Trophoblast cell (in vitro differentiated cells and primary cell): ENCODE results near the gene MRPS10.

Source experiments
- DNase-seq, 2 donors: peaks; one replicate each; pipeline ENCODE4 v3.0.0-alpha.2; 2016
- H2AFZ ChIP-seq: 2 replicates; pipeline ENCODE4 v1.6.1; 2013; ENCODE audit warnings: low read length, moderate library complexity, mild to moderate bottlenecking; ENCODE audit not compliant: insufficient read depth, poor library complexity
- H2AK5ac ChIP-seq: 2 replicates; pipeline ENCODE4 v1.6.1; 2013; ENCODE audit warnings: mild to moderate bottlenecking, low read length
- H2BK120ac ChIP-seq: 2 replicates; pipeline ENCODE4 v1.6.1; 2013; ENCODE audit warnings: low read length, mild to moderate bottlenecking, moderate library complexity; ENCODE audit not compliant: insufficient read depth, poor library complexity
- H2BK12ac ChIP-seq: 2 replicates; pipeline ENCODE4 v1.6.1; 2013; ENCODE audit warnings: mild to moderate bottlenecking, low read length, moderate library complexity
- H2BK5ac ChIP-seq: 2 replicates; pipeline ENCODE4 v1.6.1; 2013; ENCODE audit warnings: low read length, low read depth, moderate library complexity, mild to moderate bottlenecking; ENCODE audit not compliant: poor library complexity
- H3K14ac ChIP-seq: 2 replicates; pipeline ENCODE4 v1.6.1; 2013; ENCODE audit warnings: mild to moderate bottlenecking, low read length
- H3K18ac ChIP-seq: 2 replicates; pipeline ENCODE4 v1.6.1; 2013; ENCODE audit warnings: mild to moderate bottlenecking, low read length
- H3K23ac ChIP-seq: 2 replicates; pipeline ENCODE4 v1.6.1; 2013; ENCODE audit warnings: low read length
- H3K27ac ChIP-seq: 2 replicates; pipeline ENCODE4 v1.5.1; 2013; ENCODE audit warnings: low read depth, mild to moderate bottlenecking, inconsistent platforms, low read length, moderate library complexity
- H3K27me3 ChIP-seq: 2 replicates; pipeline ENCODE4 v1.6.1; 2013; ENCODE audit warnings: inconsistent platforms, mild to moderate bottlenecking, low read length, moderate library complexity; ENCODE audit not compliant: insufficient read depth
- H3K36me3 ChIP-seq, 2 experiments: 1 replicate in 1 of 2; 2 replicates in 1 of 2; pipeline ENCODE4 v1.6.1; 2013; ENCODE audit warnings: low read length in 2 of 2, mild to moderate bottlenecking in 2 of 2, moderate library complexity in 1 of 2; ENCODE audit not compliant: insufficient read depth in 2 of 2, control insufficient read depth in 1 of 2
- H3K4ac ChIP-seq: 2 replicates; pipeline ENCODE4 v1.6.1; 2013; ENCODE audit warnings: low read depth, mild to moderate bottlenecking, low read length, moderate library complexity
- H3K4me1 ChIP-seq, 2 experiments: 1 replicate in 1 of 2; 2 replicates in 1 of 2; pipeline ENCODE4 v1.6.1; 2013; ENCODE audit warnings: low read length in 2 of 2, mild to moderate bottlenecking in 2 of 2, moderate library complexity in 1 of 2; ENCODE audit not compliant: insufficient read depth in 2 of 2, control insufficient read depth in 1 of 2
- H3K4me2 ChIP-seq: 2 replicates; pipeline ENCODE4 v1.6.1; 2013; ENCODE audit warnings: inconsistent platforms, mild to moderate bottlenecking, low read length, moderate library complexity
- H3K4me3 ChIP-seq: 2 replicates; pipeline ENCODE4 v1.5.1; 2013; ENCODE audit warnings: mild to moderate bottlenecking, low read depth, low read length, inconsistent platforms
- H3K79me1 ChIP-seq: one replicate; pipeline ENCODE4 v1.6.1; 2013; ENCODE audit warnings: low read length
- H3K79me2 ChIP-seq: 2 replicates; pipeline ENCODE4 v1.6.1; 2013; ENCODE audit warnings: low read length, mild to moderate bottlenecking; ENCODE audit not compliant: control insufficient read depth, insufficient read depth, poor library complexity
- H3K9ac ChIP-seq: 2 replicates; pipeline ENCODE4 v1.6.1; 2013; ENCODE audit warnings: mild to moderate bottlenecking, low read length
- H3K9me3 ChIP-seq: 2 replicates; pipeline ENCODE4 v1.6.1; 2013; ENCODE audit warnings: low read depth, mild to moderate bottlenecking, control low read depth, inconsistent platforms, low read length; ENCODE audit not compliant: insufficient read depth
- H4K12ac ChIP-seq: 2 replicates; pipeline ENCODE4 v1.6.1; 2013; ENCODE audit warnings: low read depth, mild to moderate bottlenecking, low read length, moderate library complexity
- H4K8ac ChIP-seq: 2 replicates; pipeline ENCODE4 v1.6.1; 2013; ENCODE audit warnings: low read depth, mild to moderate bottlenecking, low read length, moderate library complexity
- H4K91ac ChIP-seq: one replicate; pipeline ENCODE4 v1.6.1; 2013; ENCODE audit warnings: low read depth, mild to moderate bottlenecking, low read length, moderate library complexity
- WGBS: extraction: QIAGEN DNeasy Blood & Tissue Kit; methylation state at CpG from one replicate; pipeline ENCODE4 v1.1.7; 2013; ENCODE audit warnings: missing lambda C conversion rate; ENCODE audit not compliant: insufficient read length, insufficient coverage; ENCODE audit errors: extremely low coverage; 5-methylcytosine and 5-hydroxymethylcytosine counted together

Gene MRPS10

DNA sequence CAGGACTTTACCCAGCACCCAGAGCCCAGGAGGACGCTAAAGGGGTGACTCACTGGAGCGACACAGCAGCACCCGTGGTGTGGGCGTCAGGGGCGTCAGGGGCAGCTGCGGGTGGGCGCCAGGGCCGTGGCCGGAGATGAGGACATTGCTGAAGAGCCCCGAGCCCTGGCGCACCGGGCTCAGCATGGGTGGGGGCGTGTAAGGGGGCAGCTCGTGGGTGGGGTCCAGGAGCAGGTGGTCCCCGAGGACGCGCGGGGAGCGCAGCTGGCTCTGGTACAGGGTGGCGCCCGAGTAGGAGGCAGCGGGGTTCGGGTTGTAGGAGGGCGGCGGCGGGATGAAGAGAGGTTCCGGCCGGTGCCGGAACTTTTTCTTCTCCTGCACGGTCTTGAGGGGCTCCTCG, 41.6 kb upstream of the MRPS10 start:
- Histone ChIP-seq H3K79me1 (no peaks in the 10 kb centered on the region), H4K8ac (no peak overlapping the region), H3K14ac (no peak overlapping the region), H2BK5ac (no peak overlapping the region), H3K23ac (no peak overlapping the region), H3K36me3 (peaks cover 2 to 5% of the 10 kb centered on the region in 2 experiments), H2BK120ac (no peak overlapping the region), H2AFZ (no peak overlapping the region), H3K4me1 (no peaks in the 10 kb centered on the region), H3K4ac (no peak overlapping the region), H3K4me3 (no peak overlapping the region), H3K79me2 (no peaks in the 10 kb centered on the region), H3K27ac (no peak overlapping the region), H3K4me2 (no peak overlapping the region), H4K91ac (no peak overlapping the region), H3K9ac (no peak overlapping the region), H2AK5ac (no peak overlapping the region), H3K18ac (no peak overlapping the region), H4K12ac (no peak overlapping the region), H2BK12ac (no peak overlapping the region), H3K27me3 (no peaks in the 10 kb centered on the region), H3K9me3 (no peaks in the 10 kb centered on the region)
- no peak for DNase-seq
- WGBS = no CpG with 5 or more reads among the region's 31 CpGs

DNA sequence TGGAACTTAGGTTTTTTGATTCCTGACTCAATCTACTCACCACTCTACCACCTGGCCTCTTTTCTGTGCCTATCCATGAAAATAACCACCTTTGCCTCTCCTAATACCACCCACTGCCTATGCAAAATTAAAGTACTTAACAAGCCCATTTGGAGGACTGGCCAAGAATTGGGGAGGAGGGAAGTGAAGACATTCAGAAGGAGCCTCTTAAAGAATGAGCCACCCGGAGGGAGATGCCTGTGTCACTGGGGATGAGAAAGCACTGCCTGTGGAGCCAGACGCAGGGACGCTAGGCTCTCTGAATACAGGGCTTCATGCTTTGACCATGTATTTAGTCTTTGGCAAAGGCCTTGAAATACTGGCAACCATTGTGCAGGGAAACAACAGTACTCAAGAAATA, 40.0 kb upstream of the MRPS10 start:
- H3K9ac ChIP-seq = no peak overlapping the region
- WGBS = no CpG with 5 or more reads among the region's 3 CpGs
- no peaks in the 10 kb centered on the region for H3K27me3 ChIP-seq
- no peak overlapping the region for H4K12ac ChIP-seq
- H3K4me1 ChIP-seq = no peaks in the 10 kb centered on the region
- H3K4me3 ChIP-seq = no peak overlapping the region
- no peak overlapping the region for H4K91ac ChIP-seq
- no peak overlapping the region for H3K14ac ChIP-seq
- H3K4ac ChIP-seq = no peak overlapping the region
- no peak overlapping the region for H2AK5ac ChIP-seq
- H3K79me2 ChIP-seq = no peaks in the 10 kb centered on the region
- H3K36me3 ChIP-seq = peaks cover 2 to 5% of the 10 kb centered on the region in 2 experiments
- no peak overlapping the region for H3K27ac ChIP-seq
- no peak overlapping the region for H2BK5ac ChIP-seq
- H3K4me2 ChIP-seq = no peak overlapping the region
- H2AFZ ChIP-seq = no peak overlapping the region
- no peak overlapping the region for H2BK120ac ChIP-seq
- DNase-seq = no peak
- no peak overlapping the region for H3K18ac ChIP-seq
- no peak overlapping the region for H2BK12ac ChIP-seq
- H4K8ac ChIP-seq = no peak overlapping the region
- H3K23ac ChIP-seq = no peak overlapping the region
- no peaks in the 10 kb centered on the region for H3K9me3 ChIP-seq
- H3K79me1 ChIP-seq = no peaks in the 10 kb centered on the region

- Histone ChIP-seq H2BK120ac (no peak overlapping the region), H4K12ac (no peak overlapping the region), H3K14ac (no peak overlapping the region), H4K8ac (no peak overlapping the region), H3K4ac (no peak overlapping the region), H3K4me3 (no peak overlapping the region), H3K27me3 (no peaks in the 10 kb centered on the region), H3K4me1 (no peaks in the 10 kb centered on the region), H2BK12ac (no peak overlapping the region), H3K4me2 (no peak overlapping the region), H2BK5ac (no peak overlapping the region), H3K23ac (no peak overlapping the region), H3K9me3 (no peaks in the 10 kb centered on the region), H3K79me1 (no peaks in the 10 kb centered on the region), H3K9ac (no peak overlapping the region), H2AFZ (no peak overlapping the region), H3K27ac (no peak overlapping the region), H3K79me2 (no peaks in the 10 kb centered on the region), H4K91ac (no peak overlapping the region), H3K18ac (no peak overlapping the region), H3K36me3 (peaks cover 2 to 5% of the 10 kb centered on the region in 2 experiments), H2AK5ac (no peak overlapping the region)
- DNase-seq = no peak
- WGBS = no CpG with 5 or more reads among the region's 3 CpGs
Measured at GRCh38 chr6:42257063-42257462, 39.4 kb upstream of the MRPS10 start.

GRCh38 chr6:42255050-42255449, 37.4 kb upstream of the MRPS10 start:
- Histone ChIP-seq H2AFZ (no peak overlapping the region), H3K9ac (no peak overlapping the region), H3K79me1 (no peaks in the 10 kb centered on the region), H3K14ac (no peak overlapping the region), H4K12ac (no peak overlapping the region), H3K4ac (no peak overlapping the region), H3K18ac (no peak overlapping the region), H4K91ac (no peak overlapping the region), H3K4me3 (no peak overlapping the region), H3K9me3 (no peaks in the 10 kb centered on the region), H2BK5ac (no peak overlapping the region), H2AK5ac (no peak overlapping the region), H3K4me2 (no peak overlapping the region), H3K79me2 (no peaks in the 10 kb centered on the region), H2BK12ac (no peak overlapping the region), H3K27ac (no peak overlapping the region), H2BK120ac (no peak overlapping the region), H3K27me3 (no peaks in the 10 kb centered on the region), H4K8ac (no peak overlapping the region), H3K23ac (no peak overlapping the region), H3K36me3 (peaks cover 2 to 5% of the 10 kb centered on the region in 2 experiments), H3K4me1 (no peaks in the 10 kb centered on the region)
- no peak for DNase-seq
- no CpG with 5 or more reads among the region's 5 CpGs for WGBS
